GM12878 (cell line): ENCODE measurements around the gene SLC35F3. TPM values are rescaled to one million over a fixed set of nuclear protein-coding genes. Genes with fewer than 3 reads are reported as not detected.

ENCODE experiments used
- ATAC-seq: fragments of 200-7000 bp; cut with Tn5 transposase; 3 replicates; pipeline ENCODE4 v1.9.1; 2020; ENCODE audit warnings: mild to moderate bottlenecking, moderate library complexity
- BruUV-seq: library from RNA; stranded (reverse); fragments of 400-500 nt; replicated peaks from 2 replicates; lab custom pipeline; 2021; lab: Mats Ljungman, UMichigan
- CTCF ChIA-PET: fragments of 300-600 bp; sonication (Branson Sonifier 250); formaldehyde crosslinking; extraction: SDS; loops from one replicate; lab custom pipeline; 2021; ENCODE audit warnings: inconsistent platforms; lab: Yijun Ruan, JAX
- POLR2A ChIA-PET: fragments of 350-600 bp; formaldehyde crosslinking; extraction: SDS; loops from one replicate; lab custom pipeline; 2021; ENCODE audit warnings: inconsistent platforms; lab: Charles Lee
- RAD21 ChIA-PET: fragments of 300-600 bp; sonication (Branson Sonifier 250); formaldehyde crosslinking; loops from one replicate; lab custom pipeline; 2023; ENCODE audit warnings: antibody characterized with exemption; ENCODE audit not compliant: unreplicated experiment; lab: Charles Lee
- SMC1A ChIA-PET: fragments of 300-600 bp; sonication (Branson Sonifier 250); formaldehyde crosslinking; loops from one replicate; lab custom pipeline; 2023; ENCODE audit not compliant: unreplicated experiment, uncharacterized antibody; lab: Charles Lee
- DNase-seq: peaks from one replicate; pipeline ENCODE4 v3.0.0-alpha.2; 2011; ENCODE audit warnings: low read depth, low spot score
- FAIRE-seq: peaks from 3 replicates; lab custom pipeline; 2011; peaks lifted over from hg19 to GRCh38; lab: Jason Lieb, UNC
- H2AFZ ChIP-seq: 2 replicates; pipeline ENCODE4 v1.6.0; 2011; ENCODE audit warnings: low read depth, low read length, control low read depth; ENCODE audit not compliant: control insufficient read depth
- H3K27ac ChIP-seq: 2 replicates; pipeline ENCODE4 v1.5.1; 2011; ENCODE audit warnings: control low read depth; ENCODE audit not compliant: control insufficient read depth, insufficient read depth
- H3K27me3 ChIP-seq, 2 experiments: replicated peaks in 1 of 2; 2 replicates each; pipeline versions ENCODE4 v1.6.0 to v1.6.1; 2011; ENCODE audit warnings: low read length in 1 of 2; ENCODE audit not compliant: control insufficient read depth in 2 of 2, insufficient read depth in 2 of 2
- H3K36me3 ChIP-seq, 2 experiments: 2 replicates each; pipeline ENCODE4 v1.5.1; 2011; ENCODE audit warnings: low read length in 1 of 2; ENCODE audit not compliant: control insufficient read depth in 2 of 2, insufficient read depth in 2 of 2
- H3K4me1 ChIP-seq: 2 replicates; pipeline ENCODE4 v1.6.1; 2011; ENCODE audit warnings: mild to moderate bottlenecking, low read length, moderate library complexity, mixed read lengths; ENCODE audit not compliant: control insufficient read depth, insufficient read depth
- H3K4me2 ChIP-seq: 2 replicates; pipeline ENCODE4 v1.6.0; 2011; ENCODE audit warnings: control low read depth; ENCODE audit not compliant: control insufficient read depth, insufficient read depth
- H3K4me3 ChIP-seq: fragments of 200-600 bp; sonication (generic); 2 replicates; pipeline ENCODE4 v1.5.1; 2016
- H3K79me2 ChIP-seq: 2 replicates; pipeline ENCODE4 v1.6.0; 2011; ENCODE audit warnings: low read length; ENCODE audit not compliant: control insufficient read depth, insufficient read depth
- H3K9ac ChIP-seq: 2 replicates; pipeline ENCODE4 v1.8.0; 2011; ENCODE audit warnings: low read length, control low read depth, mixed read lengths; ENCODE audit not compliant: control insufficient read depth, insufficient read depth
- H3K9me3 ChIP-seq: replicated peaks from 3 replicates; pipeline ENCODE4 v1.5.1; 2011; ENCODE audit warnings: mild to moderate bottlenecking, low read length; ENCODE audit not compliant: control insufficient read depth, insufficient read depth
- H4K20me1 ChIP-seq: 2 replicates; pipeline ENCODE4 v1.6.0; 2011; ENCODE audit not compliant: control insufficient read depth, insufficient read depth
- BACH1 ChIP-seq: fragments of 450-650 bp; IDR thresholded peaks from 2 replicates; pipeline ENCODE4 v1.6.1; 2017; ENCODE audit warnings: mild to moderate bottlenecking, borderline replicate concordance
- CBX5 ChIP-seq: sonication (generic); IDR thresholded peaks from 2 replicates; pipeline ENCODE4 v1.6.1; 2016; ENCODE audit warnings: low read depth, moderate library complexity, mild to moderate bottlenecking, inconsistent platforms
- GATAD2B ChIP-seq: fragments of 450-650 bp; conservative IDR thresholded peaks from 2 replicates; pipeline ENCODE4 v1.6.1; 2017; ENCODE audit warnings: low read depth, mild to moderate bottlenecking, moderate library complexity
- HSF1 ChIP-seq: fragments of 150-350 bp; IDR thresholded peaks from 2 replicates; pipeline ENCODE4 v1.6.1; 2014; ENCODE audit warnings: mild to moderate bottlenecking, low read depth, low read length
- IRF4 ChIP-seq: IDR thresholded peaks from 2 replicates; pipeline ENCODE4 v1.6.1; 2011; ENCODE audit warnings: low read depth, low read length
- KDM1A ChIP-seq: fragments of 200-600 bp; sonication (generic); IDR thresholded peaks from 2 replicates; pipeline ENCODE4 v1.6.1; 2016; ENCODE audit warnings: borderline replicate concordance
- KLF5 ChIP-seq: fragments of 450-650 bp; IDR thresholded peaks from 2 replicates; pipeline ENCODE4 v1.6.1; 2014; ENCODE audit warnings: mild to moderate bottlenecking; ENCODE audit not compliant: partially characterized antibody
- LARP7 ChIP-seq: fragments of 450-650 bp; IDR thresholded peaks from 2 replicates; pipeline ENCODE4 v1.6.1; 2017; ENCODE audit warnings: mild to moderate bottlenecking
- MTA2 ChIP-seq: fragments of 450-650 bp; IDR thresholded peaks from 2 replicates; pipeline ENCODE4 v1.6.1; 2016; ENCODE audit warnings: low read depth, mild to moderate bottlenecking, moderate library complexity
- NR2C2 ChIP-seq: IDR thresholded peaks from 2 replicates; pipeline ENCODE4 v1.6.1; 2011; ENCODE audit warnings: borderline replicate concordance, low read depth; ENCODE audit not compliant: control insufficient read depth, insufficient read length
- RB1 ChIP-seq: fragments of 450-650 bp; formaldehyde crosslinking; IDR thresholded peaks from 2 replicates; pipeline ENCODE4 v1.6.1; 2017; ENCODE audit warnings: mild to moderate bottlenecking, borderline replicate concordance
- RCOR1 ChIP-seq: conservative IDR thresholded peaks from 2 replicates; pipeline ENCODE4 v1.6.1; 2012; ENCODE audit warnings: low read depth, low read length, improper control_type of control experiment
- RELB ChIP-seq: fragments of 450-650 bp; IDR thresholded peaks from 2 replicates; pipeline ENCODE4 v1.6.1; 2017; ENCODE audit warnings: low read depth, mild to moderate bottlenecking, moderate library complexity
- SPI1 ChIP-seq: IDR thresholded peaks from 2 replicates; pipeline ENCODE4 v1.6.1; 2011; ENCODE audit warnings: low read depth, mild to moderate bottlenecking, low read length, moderate library complexity, borderline replicate concordance; ENCODE audit not compliant: insufficient read depth
- STAT3 ChIP-seq: IDR thresholded peaks from 2 replicates; pipeline ENCODE4 v1.6.1; 2011; ENCODE audit warnings: low read depth, low read length, improper control_type of control experiment
- TBL1XR1 ChIP-seq: IDR thresholded peaks from 2 replicates; pipeline ENCODE4 v1.6.1; 2012; ENCODE audit warnings: low read depth, low read length, improper control_type of control experiment
- ZBTB33 ChIP-seq: fragments of 450-650 bp; IDR thresholded peaks from 2 replicates; pipeline ENCODE4 v1.6.1; 2017; ENCODE audit warnings: mild to moderate bottlenecking
- ZZZ3 ChIP-seq: IDR thresholded peaks from 2 replicates; pipeline ENCODE4 v1.6.1; 2011; ENCODE audit warnings: low read depth; ENCODE audit not compliant: control insufficient read depth, insufficient read length
- WGBS: methylation state at CpG from one replicate; pipeline ENCODE4 v1.1.6; 2016; ENCODE audit warnings: low lambda C conversion rate; ENCODE audit not compliant: insufficient replicate concordance, insufficient coverage; ENCODE audit errors: missing lambda C conversion rate; 5-methylcytosine and 5-hydroxymethylcytosine counted together
- in situ Hi-C: fragments of 300-500 bp; cut with MboI; formaldehyde crosslinking; loops from 9 replicates; pipeline ENCODE4 v1.14.3; 2018; ENCODE audit warnings: mixed read lengths
- intact Hi-C: fragments of 100-400 bp; cut with micrococcal nuclease; formaldehyde crosslinking; loops from one replicate; pipeline ENCODE4 v1.14.2; 2022; ENCODE audit not compliant: unreplicated experiment
- polyA plus RNA-seq, 11 experiments: library from polyadenylated mRNA; depleted of rRNA in 4 of 11; unstranded in 6 of 11; stranded (reverse) in 5 of 11; fragments of >200 nt; fragmentation: Nextera tagmentation in 4 of 11; fragmentation: Illumina TruSeq in 1 of 11; extraction: Ambion mirVana in 4 of 11; extraction: Trizol in 1 of 11; gene quantifications; 1 replicate in 1 of 11; 2 replicates in 10 of 11; pipeline versions ENCODE4 v1.2.1 to v1.2.3, GENCODE V29; 2011 to 2016; ENCODE audit warnings: inconsistent platforms in 2 of 11, missing spikeins in 2 of 11, low read depth in 1 of 11
- total RNA-seq, 4 experiments: library from RNA; depleted of rRNA in 3 of 4; stranded (reverse); fragments of >200 nt in 3 of 4; fragmentation: Illumina TruSeq in 1 of 4; extraction: Trizol in 1 of 4; gene quantifications; 2 replicates each; pipeline versions ENCODE4 v1.2.1 to v1.2.3, GENCODE V29; 2013 to 2021

SLC35F3 gene
- total and polyA plus RNA-seq, 10 of the 15 experiments (the other 5 are each of a cell fraction or from before 2014, with no cell fraction given): 1.0 to 8.6 (median 5.7) TPM

GRCh38 chr1:234313171-234313570 is 408.7 kb downstream of the SLC35F3 start:
- no peak overlapping the region for H3K27ac ChIP-seq

More at GRCh38 chr1:234313171-234313570, 408.7 kb downstream of the SLC35F3 start:
- Histone ChIP-seq H3K9me3 (no peaks in the 10 kb centered on the region), H3K4me2 (no peak overlapping the region), H4K20me1 (no peaks in the 10 kb centered on the region), H3K36me3 (no peaks in the 10 kb centered on the region), H2AFZ (no peak overlapping the region), H3K9ac (no peak overlapping the region), H3K4me3 (no peak overlapping the region)
- ChIA-PET POLR2A (no interaction called here), RAD21 (interaction anchor here (0.9 to 2.3 kb wide), 2 partner anchors 101 to 195 kb away, joined by 3 to 13 read pairs; no protein-coding TSS in a partner anchor)
- intact Hi-C loops (loop anchor here (5.0 kb wide), 1 partner anchor 201 kb away; no protein-coding TSS in a partner anchor), in situ Hi-C loops (loop anchor here (5.0 to 25.0 kb wide), 2 partner anchors 101 to 161 kb away; no protein-coding TSS in a partner anchor)
- 29% methylated on average over 4 of the region's 4 CpGs for WGBS
- ATAC-seq: no peak
- no peak for TF ChIP-seq KLF5
- no peak for TF ChIP-seq RCOR1
- TF ChIP-seq ZBTB33: no peak
- TF ChIP-seq MTA2: no peak
- TF ChIP-seq IRF4: no peak
- no peak for TF ChIP-seq SPI1
- no peak for TF ChIP-seq RB1
- no peak for TF ChIP-seq ZZZ3
- no peak for TF ChIP-seq STAT3
- TF ChIP-seq TBL1XR1: no peak
- no peak for TF ChIP-seq HSF1
- no peak for TF ChIP-seq GATAD2B
- no peak for TF ChIP-seq BACH1
- TF ChIP-seq CBX5: no peak
- no peak for TF ChIP-seq LARP7
- no peak for TF ChIP-seq RELB
- TF ChIP-seq KDM1A: no peak
- TF ChIP-seq NR2C2: no peak
- TF ChIP-seq, all 136 proteins: peak for 0
- FAIRE-seq: no peak
- Histone ChIP-seq H3K27me3 (no peaks in the 10 kb centered on the region; a peak in 1 of 4 replicates), H3K4me1 (peaks cover 10% of the 10 kb centered on the region), H3K79me2 (no peaks in the 10 kb centered on the region)
- BruUV-seq: no TSS peak
- ChIA-PET CTCF (interaction anchor here (0.7 to 13.3 kb wide), 7 partner anchors 13 to 198 kb away, joined by 3 to 312 read pairs (median 5); no protein-coding TSS in a partner anchor), SMC1A (interaction anchor here (0.7 to 6.4 kb wide), 2 partner anchors 11 to 99 kb away, joined by 4 to 128 read pairs; no protein-coding TSS in a partner anchor)
- DNase-seq: no peak
